ENCODE measurements around the gene GRID1.
"Not testable (repeated sequence)": the region's sequence is repeated elsewhere in the genome, so short reads cannot be mapped to it uniquely, and the experiment has no call there.

The GRID1 gene

DNA sequence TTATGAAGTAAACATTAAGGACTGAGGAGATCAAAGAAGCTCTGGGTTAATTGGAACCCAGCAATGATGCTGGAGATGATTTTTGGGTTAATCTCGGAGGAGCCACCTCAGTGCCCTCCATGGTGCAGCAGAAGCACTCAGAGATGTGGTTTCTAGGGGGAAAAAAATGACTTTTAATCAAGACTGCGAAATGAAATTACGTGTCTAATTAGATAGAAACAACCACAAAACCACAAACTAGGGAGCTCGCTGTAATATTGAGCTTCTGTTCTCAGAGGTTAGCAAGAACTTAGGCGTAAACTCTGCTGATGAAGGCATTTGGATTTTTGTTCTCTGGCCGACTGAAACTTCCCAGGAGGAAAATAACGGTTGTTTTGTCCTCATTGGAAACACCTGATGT lies 319.0 kb downstream of the GRID1 start:
- no peak for DNase-seq

DNA sequence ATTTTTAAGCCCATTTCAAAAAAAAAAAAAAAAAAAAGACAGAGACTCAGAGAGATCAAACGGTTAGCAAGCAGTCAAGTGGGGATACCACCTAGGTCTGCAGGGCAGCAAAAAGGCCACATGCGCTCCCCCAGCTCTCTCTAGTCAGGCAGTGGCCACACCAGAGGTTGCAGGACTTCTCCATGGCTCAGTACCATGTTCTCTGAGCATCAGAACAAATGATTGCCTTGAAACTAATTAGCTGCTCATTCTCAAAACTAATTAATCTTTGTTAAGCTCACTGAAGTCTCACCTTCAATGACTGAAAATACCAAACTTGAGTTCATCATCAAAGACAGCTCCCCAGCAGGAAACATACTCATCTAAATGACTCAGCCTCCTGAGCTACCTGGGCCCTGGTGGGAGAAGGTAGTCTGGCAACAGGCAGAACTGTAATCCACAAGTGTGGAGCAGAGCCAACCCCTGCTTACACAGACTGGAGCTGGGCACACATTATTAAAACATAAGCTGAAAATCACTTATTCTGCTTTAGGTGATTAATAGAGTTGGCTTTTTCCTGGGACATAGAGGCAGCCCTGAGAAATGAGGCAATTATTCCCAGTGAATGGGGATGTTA lies 319.6 kb downstream of the GRID1 start:
- DNase-seq = no peak

DNA sequence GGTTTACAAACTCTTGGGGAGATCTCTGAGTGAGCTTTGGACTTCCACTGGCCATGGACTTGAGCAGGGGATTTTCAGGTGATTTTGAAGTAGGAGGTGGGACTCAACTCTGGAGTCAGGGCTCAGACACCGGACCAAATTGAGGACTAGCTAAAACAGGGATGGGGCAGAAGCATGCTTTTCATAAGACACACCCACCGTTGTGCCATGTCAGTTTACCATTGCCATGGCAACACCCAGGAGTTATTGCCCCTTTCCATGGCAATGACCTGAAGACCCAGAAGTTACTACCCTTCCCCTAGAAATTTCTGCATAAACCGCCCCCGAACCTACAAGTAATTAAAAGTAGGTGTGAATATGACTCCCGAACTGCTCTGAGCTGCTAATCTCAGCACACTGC lies 320.7 kb downstream of the GRID1 start:
- DNase-seq = no peak

DNA sequence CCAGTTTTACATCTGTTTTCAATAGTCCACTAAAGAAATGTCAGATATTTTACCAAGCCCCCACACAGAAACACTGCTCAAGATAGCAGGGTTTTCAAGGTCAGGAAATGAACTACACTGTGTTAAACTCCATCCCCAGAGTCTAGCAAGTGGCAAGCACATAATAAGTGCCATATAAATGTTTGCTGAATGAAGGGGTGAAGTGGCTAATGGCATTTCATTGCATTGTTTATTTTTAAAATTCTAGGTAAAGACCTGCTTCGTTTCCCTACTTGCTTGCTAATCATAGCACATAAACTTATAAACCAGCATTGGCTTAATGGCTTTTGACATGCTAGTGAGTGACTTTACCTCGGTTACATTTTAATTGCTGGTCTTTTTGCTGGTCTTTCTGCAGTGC lies 322.6 kb downstream of the GRID1 start:
- no peak for DNase-seq

DNA sequence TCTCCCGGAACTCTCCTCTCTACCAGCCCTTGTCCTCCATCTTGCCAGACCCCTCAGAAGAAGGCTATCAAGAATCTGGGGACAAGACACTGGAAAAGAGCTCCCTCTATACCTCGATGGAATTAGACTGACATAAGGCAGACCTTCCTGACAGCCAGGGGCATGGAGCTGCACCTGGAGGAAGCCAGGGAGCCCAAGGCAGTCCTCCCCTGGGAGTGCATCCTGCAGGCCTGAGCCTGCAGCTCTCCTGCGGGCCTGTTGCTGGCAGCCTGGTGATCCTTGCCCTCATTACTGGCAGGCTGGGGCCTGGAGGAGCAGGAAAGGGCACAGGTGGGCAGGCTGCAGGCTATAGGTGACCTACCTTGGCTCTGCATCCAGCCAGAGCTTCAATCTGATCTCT lies 323.4 kb downstream of the GRID1 start:
- DNase-seq = no peak

DNA sequence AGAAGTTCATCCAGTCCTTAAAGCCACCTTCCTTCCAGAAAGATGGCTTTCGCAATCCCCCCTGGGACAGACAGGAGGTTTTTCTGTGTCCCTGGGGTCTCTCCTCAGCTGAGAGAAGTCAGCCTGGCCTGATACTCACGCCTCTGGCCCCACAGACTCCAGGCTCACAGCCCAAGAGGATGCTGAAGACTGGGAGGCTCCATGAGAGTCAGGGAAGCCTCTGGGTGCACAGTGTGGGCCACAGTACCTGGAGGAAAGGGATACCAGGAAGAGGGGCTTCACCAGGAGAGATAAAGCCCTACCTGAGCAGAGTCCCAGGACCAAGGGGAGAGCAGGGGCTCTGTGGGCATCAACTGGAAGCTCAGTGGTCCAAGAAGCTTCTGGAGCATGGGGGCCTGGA lies 324.4 kb downstream of the GRID1 start:
- no peak for DNase-seq

DNA sequence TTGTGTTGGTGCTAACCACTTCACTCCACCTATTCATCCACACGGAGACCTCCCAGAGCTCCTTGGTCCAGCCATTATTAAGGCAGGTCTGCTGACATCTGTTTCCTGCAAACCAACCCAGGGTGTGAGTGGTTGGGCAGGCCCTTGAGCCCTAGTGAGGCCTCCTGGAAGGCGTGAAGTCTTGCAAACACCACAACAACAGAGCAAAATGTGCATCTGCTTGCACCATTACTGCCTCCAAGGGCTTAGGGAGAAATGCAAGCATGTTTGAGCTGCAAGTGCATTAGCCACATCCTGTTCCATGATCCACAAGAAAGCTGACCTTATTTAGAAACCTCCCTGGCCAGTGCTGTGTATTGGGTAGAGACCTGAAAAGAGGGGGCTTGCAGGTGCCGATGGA lies 325.5 kb downstream of the GRID1 start:
- DNase-seq = no peak

DNA sequence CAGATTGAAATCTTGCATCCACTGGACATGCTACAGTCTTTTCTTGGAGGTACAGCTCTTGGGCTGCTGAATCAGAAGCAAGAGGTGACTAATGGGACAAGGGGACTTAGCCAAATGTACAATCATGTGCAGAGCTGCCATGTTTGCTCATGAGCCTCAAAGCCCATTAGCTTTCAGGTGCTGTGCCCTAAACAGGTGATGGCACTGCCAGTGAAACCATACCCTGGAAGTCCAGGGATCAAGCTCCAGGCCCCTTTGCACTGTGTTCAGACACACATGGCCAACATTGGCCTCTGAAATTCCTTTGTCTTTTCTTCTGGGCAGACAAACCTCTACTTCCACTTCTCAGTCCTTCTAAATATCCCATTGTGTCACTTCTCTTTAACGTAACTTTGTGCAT lies 328.2 kb downstream of the GRID1 start:
- no peak for DNase-seq

DNA sequence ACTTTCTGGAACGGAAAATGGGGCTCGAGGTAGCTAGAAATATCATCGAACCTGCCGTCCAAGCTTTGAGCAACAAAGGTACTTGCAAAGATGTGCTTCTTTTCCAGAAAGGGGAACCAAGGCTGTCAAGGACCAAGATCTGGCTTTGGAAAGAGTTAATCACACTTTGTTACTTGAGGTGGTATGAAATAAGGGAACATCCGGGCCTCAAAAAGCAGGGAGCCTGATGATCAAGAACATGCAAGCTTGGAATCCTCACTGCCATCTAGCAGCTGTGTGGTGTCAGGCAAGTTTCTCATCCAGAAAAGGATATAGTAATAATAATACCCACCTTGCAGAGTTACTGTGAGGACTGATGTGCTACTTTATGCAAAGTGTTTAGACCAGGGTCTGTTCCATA lies 329.5 kb downstream of the GRID1 start:
- DNase-seq = no peak

DNA sequence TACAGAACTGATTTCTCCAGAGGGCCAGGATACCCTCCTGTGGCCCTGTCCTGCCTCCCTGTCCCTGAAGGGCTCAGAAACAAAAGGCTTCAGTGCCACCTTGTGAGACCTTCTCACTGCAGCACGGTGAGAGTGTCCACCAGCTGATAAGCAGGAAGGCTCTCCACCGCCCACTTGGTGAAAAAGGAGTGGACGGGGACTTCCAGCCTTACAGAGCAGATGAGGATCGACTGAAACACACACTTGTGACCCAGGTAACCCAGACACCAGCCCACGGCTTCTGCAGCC lies 330.1 kb downstream of the GRID1 start:
- no peak for DNase-seq

DNA sequence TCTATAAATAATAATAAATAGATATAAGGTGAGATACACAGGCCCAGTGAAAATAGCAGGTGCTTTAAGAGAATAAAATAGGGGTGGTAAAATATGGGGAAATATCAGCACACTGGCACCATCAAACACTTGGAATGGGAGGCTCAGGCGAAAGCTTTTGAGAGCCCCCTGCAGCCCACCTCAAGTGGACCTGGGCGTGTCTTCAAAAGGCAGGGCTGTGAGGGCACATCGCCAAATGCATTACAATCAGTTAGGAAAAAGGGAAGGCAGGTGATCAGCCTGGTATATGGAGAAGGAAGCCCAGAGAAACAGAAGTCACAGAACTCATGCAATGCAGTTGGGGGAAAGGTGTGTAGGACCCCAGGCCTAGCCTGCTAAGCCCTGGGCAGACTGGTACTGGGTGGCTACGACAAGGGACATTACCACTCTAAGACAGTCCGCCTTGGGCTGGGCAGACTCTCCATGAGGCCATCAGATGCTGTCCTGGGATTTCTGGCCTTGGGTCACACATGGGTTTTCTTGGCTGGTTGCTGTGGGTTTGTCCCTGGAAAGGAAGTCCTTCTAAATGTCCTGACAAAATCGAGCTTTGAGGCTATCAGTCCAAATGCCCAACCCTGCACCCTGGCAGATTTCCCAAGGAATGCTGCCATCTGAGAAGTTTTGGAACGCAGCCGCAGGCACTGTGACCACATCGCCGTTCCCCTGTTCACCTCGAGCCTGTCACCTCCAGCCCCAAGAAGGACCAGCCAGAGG lies 330.6 kb downstream of the GRID1 start:
- DNase-seq = no peak

DNA sequence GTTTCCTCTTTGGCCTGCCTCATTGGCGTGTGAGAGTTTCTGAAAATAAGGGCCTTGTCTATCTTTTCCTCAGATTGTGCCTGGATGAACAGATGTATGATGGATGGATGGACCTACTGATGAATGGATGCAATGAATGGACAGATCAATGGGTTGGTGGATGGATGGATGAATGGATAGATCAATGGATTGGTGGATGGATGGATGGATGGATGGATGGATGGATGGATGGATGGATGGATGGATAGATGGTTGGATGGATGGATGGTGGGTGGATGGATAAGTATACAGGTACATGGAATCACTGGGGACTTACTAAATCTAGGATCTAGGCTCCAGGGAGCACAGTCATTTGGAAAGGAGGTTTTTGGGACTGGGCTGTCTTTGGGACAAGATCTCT lies 331.9 kb downstream of the GRID1 start:
- no peak for DNase-seq

DNA sequence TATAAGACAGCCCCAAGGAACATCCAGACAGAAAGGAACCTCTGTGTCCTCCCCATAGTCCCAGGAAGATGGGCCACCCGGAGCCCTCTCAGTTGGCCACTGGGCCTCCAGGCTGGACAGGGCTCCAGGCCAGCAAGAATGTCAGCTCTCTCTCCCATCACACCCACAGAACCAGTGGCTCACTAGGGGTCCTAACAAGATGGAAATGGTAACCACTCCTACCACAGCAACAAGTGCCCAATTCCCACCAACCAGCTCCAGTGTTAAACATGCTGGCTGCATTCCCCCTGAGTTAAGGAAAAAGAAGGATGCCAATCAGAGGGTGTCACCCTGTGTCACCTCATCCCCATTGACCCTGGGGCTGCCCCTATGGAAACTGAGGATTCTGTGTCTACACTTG lies 333.0 kb downstream of the GRID1 start:
- DNase-seq = no peak

DNA sequence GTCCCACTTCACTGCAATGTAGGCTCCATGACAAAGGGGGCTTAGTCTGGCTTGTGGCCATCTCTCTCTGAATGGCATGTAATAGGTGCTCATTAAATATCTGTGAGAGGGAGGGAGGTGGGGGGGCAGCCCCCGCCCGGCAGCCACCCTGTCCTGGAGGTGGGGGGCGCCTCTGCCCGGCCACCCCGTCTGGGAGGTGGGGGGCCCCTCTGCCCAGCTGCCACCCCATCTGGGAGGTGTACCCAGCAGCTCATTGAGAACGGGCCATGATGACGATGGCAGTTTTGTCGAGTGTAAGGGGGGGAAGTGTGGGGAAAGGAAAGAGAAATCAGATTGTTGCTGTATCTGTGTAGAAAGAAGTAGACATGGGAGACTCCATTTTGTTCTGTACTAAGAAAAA lies 334.5 kb downstream of the GRID1 start:
- not testable (repeated sequence) for DNase-seq

DNA sequence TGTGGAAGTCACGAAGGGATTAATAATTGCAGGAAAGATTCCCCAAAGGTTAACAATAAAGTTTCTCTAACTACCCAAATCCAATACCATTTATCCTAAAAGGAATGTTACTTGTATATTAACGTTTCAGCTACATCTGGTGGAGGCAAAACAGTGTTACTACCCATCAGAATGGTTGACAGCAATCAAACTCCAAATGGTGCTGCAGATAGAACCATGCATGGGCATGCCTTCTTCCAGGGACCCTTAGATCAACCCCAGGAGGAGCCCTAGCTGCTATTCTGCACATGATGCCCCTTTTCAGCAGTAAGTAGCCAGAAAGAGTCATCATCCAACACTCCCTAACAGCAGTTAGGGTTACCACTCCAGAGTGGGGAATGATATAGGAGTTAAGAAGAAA lies 336.3 kb downstream of the GRID1 start:
- DNase-seq = no peak

DNA sequence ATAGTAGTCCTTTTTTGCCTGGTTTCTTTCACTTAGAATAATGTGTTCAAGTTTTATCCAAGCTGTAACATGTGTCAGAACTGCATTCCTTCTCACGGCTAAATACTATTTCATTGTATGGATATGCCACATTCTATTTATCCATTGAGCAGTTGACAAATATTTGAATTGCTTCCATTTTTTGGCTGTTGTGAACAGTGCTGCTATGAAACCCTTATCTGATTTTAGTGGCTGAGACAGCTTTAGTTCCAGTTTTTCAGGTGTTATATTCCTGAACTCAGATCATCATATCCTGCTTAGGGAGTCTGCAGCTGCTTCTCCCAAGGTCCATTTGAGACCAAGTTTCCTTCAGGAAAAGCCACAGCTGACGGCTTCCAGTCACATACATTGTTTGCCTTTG lies 339.2 kb downstream of the GRID1 start:
- no peak for DNase-seq

DNA sequence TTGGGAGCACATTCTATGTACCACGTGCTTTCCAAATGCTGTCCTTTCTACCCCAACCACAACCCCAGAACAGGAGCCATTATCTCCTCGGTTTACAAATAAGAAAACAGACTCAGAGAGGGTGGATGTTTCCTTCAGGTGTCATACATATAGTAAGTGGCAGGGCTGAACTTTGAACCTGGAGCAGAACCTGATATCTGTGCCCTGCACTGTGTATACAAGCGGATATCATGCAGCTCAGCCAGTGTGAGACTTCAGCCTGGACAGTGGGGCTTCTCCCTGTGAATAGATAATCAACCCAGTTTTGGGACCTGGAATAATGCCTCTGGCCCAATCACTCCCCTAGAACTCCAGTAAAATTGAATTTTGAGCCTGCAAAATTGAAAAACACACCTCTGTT lies 341.1 kb downstream of the GRID1 start:
- DNase-seq = no peak

DNA sequence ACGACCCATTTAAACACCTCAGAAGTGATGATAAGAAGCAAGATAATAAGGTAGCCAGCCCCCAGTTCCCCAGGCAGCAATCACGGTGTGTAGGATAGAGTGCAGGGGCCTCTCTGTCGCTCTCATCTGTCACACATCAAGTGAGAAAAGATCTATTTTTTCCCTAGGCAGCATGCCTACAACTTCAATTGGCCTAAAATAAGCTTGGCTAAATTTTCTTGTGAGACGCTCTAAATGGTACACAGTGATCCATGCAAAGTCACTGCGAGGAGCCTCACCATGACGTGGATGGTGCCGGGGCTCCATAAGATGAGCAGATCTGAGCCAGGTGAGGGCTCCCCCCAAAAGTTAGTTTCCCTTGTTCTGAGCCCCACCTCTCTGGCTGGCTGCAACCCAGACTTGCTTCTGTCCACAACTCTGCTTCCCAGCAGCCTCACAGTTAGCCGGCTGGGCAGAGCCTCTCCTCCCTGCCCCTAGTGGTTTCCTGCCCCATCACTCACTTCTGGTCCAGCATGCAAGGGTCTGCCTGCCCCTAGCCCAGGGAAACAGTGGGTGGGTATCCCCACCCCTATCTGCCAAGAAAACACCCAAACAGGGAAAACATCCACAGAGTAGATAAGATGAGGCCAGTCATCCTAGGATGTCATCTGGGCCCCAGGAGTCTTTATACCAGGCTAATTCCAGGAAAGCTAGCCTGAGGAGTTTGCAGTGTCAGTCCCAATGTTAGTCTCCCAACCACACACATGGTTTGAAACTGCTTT lies 342.1 kb downstream of the GRID1 start:
- DNase-seq = no peak

DNA sequence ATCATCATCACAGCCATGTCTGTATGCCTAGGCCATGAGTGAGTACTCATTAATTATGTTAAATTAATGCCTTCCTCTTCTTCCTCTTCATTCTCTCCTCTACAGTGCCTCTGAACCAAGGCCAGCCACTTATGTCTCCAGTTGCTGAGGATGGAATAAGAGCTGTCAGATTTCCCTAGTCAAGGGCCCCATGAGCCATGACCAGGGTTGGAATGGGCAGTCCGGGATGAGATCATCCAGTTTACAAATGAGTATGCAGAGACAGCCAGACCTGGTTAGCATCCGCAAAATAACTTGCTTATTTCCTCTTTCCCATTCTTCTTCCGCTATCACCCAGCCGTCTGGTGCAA lies 342.7 kb downstream of the GRID1 start:
- DNase-seq = no peak

DNA sequence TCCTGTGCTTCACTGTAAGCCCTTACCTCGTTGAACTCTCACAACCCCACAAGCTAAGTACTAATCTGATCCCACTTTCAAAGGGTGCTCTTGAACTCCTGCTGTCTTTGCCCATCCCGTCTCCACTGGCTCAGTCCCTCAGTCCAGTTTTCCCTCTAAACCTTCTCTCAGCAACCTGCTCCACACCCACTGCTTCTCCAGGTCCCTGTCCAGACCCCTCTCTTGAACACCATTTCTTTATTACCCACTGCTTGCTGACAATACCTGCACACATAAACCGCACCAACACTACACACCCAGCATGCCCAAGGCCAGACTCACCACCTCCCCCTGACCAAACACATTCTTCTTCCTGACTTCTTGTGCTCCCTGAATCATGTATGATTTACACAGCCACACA lies 343.3 kb downstream of the GRID1 start:
- no peak for DNase-seq

DNA sequence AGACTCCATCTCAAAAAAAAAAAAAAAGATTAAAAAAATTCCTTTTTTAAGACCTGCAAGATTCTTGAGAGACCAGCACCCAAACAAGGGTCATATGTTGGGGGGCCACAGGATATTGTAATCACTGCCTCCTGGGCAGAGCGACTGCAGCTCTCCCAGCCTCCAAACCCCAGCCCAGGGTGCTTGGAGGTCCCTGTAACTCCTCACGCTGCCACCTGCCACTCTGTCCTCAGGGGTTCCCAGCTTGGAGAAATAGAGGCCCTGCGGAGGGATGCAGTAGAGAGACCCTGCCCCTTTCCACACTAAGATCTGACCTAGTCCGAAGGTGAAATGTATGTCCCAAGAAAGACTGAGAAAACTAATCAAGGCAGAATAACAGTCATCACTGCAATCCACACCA lies 343.7 kb downstream of the GRID1 start:
- DNase-seq = no peak

DNA sequence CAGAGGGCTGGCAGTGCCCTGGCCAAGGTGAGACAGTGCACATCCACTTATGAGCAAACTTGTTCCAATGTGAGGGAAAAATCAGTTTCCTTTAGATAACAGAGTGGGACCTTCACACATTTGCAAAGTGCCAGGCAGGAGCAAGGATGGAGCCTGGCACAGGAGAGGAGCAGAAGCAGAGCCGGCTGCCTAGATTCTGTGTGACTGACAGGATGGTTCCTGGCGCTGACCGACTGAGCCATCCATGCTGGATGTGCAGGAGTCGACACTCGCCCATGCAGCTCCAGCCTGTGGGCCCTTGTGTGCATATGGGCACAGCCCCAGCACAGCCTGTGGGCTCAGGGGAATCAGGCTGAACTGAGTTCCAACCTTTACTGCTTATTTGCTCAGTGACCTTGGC lies 346.5 kb downstream of the GRID1 start:
- DNase-seq = no peak

DNA sequence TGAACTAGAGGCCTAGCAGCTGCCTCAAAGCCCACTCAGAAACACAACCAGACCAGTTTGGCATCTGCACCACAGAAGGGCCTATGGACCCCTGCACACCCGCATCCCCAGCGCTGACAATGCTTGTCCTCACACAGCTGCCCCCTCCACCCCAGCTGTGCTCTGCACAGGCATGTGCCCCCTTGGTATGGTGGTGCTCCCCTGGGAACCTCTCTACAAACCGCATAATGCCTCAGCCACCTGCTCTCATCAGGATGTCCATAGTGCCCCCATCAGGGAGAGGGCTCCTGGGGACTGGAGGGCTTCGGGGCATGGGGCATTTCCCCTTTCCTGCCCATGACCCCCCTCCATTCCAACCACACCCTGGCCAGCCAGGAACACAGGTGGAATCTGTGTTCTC lies 347.5 kb downstream of the GRID1 start:
- DNase-seq = no peak

DNA sequence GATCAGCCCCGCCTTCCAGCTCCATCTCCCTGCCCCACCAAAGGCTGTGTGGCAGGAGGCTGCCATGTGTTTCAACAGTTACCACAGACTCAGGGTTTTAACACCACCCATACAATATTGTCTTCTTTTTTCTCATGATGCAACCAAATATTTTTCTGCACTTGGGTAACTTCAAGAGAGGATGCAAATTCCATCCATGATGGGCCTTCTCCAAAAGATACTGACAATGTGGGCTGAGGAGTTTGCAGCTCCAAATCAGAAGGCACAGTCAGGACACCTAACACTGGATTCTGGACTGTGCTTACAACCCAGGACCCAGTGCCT lies 347.9 kb downstream of the GRID1 start:
- DNase-seq = no peak
